Fibroblast of mammary gland (primary cell): ENCODE results near the gene SMIM35.
A peak's percentile ranks its signal among the peaks of the same experiment; 100 is the strongest.

ENCODE experiments used
- DNase-seq: peaks from one replicate; pipeline ENCODE4 v3.0.0-alpha.2; 2010; ENCODE audit warnings: low read depth
- H3K4me3 ChIP-seq: 2 replicates; pipeline ENCODE4 v1.5.1; 2011; ENCODE audit warnings: low read depth, mild to moderate bottlenecking, low read length, moderate library complexity; ENCODE audit not compliant: control insufficient read depth
- TF ChIP-seq, protein P1 (sequence below): conservative IDR thresholded peaks from 2 replicates; pipeline ENCODE4 v1.5.1; 2011; ENCODE audit warnings: low read depth, low read length, inconsistent platforms; ENCODE audit not compliant: control insufficient read depth, insufficient read depth

SMIM35 gene

DNA sequence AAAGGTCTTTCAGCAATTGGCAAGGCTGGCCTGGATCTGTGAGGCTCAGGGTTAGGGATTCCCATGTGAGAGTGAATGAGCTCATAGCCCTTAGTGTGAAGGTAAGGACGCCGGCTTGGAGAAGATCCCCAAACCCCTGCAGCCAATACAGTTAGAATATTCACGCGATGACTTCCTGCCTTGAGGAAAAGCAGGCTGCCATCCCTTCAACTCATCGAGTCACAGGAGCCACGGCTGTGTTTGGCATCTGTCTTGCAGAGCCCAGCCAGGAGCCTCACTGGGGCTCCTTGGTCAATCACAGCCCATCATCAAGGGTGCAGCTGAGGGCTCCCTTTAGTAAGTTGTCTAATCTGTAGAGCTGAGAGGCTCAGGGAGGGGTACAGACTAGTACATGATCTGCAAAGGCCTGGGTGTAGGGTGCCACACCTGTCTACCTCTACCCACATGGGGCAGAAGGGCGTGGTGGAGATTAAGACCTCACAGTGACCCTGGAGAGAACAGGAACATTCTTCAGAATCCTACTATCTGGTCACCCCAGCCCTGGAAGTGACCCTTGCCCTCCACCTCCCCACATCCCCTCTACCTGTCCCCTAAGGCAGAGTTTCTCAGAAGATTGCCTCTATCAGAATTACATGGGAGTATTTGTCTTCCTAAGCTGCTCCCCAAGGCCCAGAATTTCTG lies 82.1 kb downstream of the SMIM35 start:
- no peak overlapping the region for H3K4me3 ChIP-seq
- TF ChIP-seq, protein P1, sequence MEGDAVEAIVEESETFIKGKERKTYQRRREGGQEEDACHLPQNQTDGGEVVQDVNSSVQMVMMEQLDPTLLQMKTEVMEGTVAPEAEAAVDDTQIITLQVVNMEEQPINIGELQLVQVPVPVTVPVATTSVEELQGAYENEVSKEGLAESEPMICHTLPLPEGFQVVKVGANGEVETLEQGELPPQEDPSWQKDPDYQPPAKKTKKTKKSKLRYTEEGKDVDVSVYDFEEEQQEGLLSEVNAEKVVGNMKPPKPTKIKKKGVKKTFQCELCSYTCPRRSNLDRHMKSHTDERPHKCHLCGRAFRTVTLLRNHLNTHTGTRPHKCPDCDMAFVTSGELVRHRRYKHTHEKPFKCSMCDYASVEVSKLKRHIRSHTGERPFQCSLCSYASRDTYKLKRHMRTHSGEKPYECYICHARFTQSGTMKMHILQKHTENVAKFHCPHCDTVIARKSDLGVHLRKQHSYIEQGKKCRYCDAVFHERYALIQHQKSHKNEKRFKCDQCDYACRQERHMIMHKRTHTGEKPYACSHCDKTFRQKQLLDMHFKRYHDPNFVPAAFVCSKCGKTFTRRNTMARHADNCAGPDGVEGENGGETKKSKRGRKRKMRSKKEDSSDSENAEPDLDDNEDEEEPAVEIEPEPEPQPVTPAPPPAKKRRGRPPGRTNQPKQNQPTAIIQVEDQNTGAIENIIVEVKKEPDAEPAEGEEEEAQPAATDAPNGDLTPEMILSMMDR, result no peak
- DNase-seq, result no peak

- DNase-seq, result no peak
- H3K4me3 ChIP-seq, result no peak overlapping the region
- TF ChIP-seq, protein P1, result no peak
Measured at GRCh38 chr11:118003456-118003855, 83.3 kb downstream of the SMIM35 start.

DNA sequence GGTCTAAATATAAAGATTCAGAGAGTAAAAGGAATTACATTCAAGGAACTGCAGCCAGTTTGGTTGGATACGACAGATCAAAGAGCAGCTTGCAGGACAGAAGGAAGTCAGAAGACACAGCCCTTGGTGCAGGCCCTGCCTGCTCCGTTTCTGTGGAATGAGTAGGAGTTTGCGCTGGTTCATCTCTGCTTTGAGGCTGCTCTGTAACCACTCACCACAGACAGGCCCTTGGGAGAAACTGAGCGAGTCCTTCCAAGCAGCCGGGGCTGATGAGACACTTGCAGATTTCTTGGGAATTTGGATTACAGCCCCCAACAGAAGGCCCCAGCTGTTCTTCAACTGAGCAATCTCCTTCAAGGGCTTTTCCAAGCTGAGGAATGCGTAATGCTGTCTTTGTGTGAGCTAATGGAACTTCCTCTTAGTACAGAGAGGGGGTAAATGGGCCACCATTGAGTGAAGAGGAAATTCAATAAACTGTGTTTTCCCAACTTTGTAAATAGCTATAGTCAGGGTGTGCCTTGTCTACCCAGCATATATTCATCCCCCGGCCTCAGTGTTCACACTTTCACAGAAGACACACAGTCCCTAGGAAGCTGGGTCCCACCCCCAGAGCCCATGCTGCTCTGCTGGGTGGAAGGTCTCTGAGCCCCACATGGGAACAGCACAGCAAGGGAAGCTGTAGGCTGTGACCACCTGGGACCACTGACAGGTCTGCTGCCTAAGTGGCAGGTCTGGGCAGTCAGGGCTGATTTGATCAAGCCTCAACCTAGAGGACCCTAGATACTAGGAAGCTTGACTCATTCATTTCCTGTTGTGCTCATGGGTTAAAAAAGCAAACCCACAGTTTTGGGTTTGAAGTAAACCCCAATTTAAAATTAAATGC lies 84.0 kb downstream of the SMIM35 start:
- peak; percentile 41 for DNase-seq
- no peak overlapping the region for H3K4me3 ChIP-seq

DNA sequence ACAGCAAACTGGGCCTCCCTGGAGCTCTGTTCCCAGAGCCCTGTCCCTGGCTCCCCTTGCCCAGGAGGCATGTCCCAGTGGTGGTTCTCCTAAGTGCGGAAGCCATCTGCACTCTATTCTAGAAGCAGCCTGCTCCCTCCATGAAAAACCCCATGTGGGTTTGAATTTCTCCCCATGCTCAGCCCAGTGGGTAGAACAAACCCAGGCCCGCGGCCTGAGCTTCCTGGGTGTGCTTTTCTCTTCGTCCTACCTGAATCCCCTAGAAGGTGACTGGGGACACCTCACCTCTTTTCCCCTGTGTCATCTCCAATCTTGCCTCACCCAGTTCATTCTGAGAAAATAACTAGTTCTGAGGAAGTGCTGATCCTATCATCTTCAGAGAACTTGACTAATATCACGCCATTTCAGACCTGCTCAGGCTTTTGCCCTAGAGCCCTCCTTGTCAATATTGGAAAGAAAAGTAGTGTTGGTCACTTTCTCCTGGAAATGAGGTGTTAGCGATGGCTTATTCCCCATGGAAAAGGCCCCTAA lies 84.7 kb downstream of the SMIM35 start:
- TF ChIP-seq, protein P1, result no peak
- H3K4me3 ChIP-seq, result no peak overlapping the region
- DNase-seq, result no peak

More for the DNA sequence above, 84.0 kb downstream of the SMIM35 start:
- TF ChIP-seq, protein P1, result no peak

DNA sequence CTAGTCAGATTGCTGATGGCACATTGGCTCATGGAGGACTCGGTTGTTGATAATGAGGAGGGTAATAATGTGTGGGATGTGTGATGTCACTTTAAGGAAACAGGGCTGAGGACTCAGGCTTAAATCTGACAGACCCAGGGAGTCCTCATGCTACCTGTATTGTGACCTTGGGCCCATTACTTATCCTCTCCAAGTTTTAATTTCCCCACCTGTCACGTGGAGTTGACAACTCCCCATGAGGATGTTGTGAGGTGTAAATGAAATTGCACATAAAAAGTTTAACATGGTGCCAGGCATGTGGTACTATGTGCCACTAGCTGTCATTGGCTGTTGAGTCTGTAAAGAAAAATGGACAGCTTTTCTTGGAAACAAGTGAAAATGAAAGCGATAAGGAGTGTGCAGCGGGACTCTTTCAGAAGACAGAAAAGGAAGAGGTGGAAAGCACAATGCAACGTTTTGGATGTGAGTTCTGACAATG lies 85.2 kb downstream of the SMIM35 start:
- TF ChIP-seq, protein P1, result no peak
- DNase-seq, result no peak
- no peak overlapping the region for H3K4me3 ChIP-seq

- H3K4me3 ChIP-seq, result no peak overlapping the region
- TF ChIP-seq, protein P1, result no peak
- DNase-seq, result no peak
Measured at GRCh38 chr11:118000850-118001228, 85.9 kb downstream of the SMIM35 start.
